Fibroblast of upper back skin (primary cell): ENCODE measurements around the gene ANKRD13C.

Experiments
- DNase-seq: peaks from one replicate; pipeline ENCODE4 v3.0.0-alpha.2; 2013

The ANKRD13C gene

DNA sequence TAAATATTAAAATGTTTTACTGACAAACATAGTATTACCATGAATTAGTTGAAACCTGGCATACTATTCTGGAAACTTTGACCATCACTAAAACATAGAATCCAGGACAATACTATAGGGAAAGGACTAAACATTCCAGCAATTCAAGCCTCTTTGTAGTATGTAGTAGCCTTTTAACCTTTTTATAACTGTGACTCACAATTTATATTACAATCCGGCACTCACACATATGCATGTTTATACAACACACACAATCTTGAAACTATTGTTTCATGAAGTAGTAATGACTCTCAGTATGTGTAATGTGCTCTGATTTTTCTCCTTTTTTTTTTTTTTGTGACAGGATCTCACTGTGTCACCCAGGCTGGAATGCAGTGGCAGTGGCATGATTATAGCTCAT is 64.3 kb downstream of the ANKRD13C start:
- peak; percentile 14 for DNase-seq

DNA sequence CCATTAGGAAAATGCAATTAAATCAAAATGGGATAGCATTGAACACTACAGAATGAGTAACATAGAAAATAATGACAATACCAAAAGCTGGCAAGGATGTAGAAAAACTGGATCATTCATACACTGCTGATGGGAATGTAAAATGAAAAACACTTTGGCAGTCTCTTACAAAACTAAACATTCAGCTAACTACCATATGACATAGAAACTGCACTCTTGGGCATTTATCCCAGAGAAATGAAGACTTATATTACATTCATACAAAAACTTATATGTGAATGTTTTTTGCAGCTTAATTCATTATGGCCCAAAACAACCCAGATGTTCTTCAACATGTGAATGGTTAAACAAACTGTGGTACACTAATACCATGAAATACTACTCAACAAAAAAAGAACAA is 66.4 kb downstream of the ANKRD13C start:
- no peak for DNase-seq

DNA sequence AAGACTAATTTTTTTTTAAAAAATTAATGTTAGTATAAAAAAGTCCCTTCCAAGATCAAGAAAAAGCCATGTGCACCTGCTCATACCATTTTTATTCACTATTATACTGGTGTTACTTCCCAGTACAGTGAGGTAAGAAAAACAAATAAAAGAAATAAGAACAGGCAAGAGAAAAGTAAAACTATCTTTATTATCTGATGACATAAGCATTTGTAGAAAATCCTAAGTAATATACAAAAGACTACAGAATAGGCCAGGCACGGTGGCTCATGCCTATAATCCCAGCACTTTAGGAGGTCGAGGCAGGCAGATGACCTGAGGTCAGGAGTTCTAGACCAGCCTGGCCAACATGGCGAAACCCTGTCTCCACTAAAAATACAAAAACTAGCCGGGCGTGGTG is 68.1 kb downstream of the ANKRD13C start:
- DNase-seq: no peak

- DNase-seq: no peak
These were observed 70.2 kb downstream of the ANKRD13C start for GRCh38 chr1:70284366-70284765.

DNA sequence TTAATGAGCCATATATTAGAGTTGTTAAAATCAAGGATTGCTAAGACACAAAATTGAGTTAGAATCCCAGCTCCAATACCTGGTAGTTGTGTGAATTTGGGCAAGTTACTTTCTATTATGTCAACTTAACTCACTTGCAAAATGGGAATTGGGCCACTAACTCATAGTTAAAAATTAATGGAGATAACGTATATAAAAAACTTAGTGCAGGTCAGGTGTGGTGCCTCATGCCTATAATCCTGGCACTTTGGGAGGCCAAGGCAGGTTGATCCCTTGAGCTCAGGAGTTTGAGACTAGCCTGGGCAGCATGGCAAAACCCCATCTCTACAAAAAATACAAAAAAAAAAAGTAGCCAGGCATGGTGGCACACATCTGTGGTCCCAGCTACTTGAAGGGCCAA is 75.8 kb downstream of the ANKRD13C start:
- DNase-seq: no peak

GRCh38 chr1:70277875-70278274 is 76.6 kb downstream of the ANKRD13C start:
- DNase-seq: no peak

GRCh38 chr1:70265946-70266345 is 88.6 kb downstream of the ANKRD13C start:
- DNase-seq: peak; percentile 7

DNA sequence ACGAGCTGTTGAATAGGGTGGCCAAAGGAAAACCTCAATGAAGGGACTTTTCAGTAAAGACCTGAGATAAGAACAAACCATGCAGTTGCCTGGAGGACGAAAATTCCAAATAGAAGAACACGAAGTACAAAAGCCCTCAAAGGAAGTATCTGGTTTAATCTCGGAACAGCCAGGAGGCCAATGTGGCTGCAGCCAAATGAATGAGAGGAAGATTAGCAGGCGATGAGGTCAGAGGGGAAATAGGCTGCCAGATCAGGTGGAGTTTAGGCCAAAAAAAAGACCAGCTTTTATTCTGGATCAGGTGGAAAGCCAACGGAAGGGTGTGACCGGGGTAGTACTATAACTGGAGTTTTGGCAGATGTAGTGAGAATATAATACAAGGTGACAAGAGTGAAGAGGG is 89.7 kb downstream of the ANKRD13C start:
- no peak for DNase-seq

DNA sequence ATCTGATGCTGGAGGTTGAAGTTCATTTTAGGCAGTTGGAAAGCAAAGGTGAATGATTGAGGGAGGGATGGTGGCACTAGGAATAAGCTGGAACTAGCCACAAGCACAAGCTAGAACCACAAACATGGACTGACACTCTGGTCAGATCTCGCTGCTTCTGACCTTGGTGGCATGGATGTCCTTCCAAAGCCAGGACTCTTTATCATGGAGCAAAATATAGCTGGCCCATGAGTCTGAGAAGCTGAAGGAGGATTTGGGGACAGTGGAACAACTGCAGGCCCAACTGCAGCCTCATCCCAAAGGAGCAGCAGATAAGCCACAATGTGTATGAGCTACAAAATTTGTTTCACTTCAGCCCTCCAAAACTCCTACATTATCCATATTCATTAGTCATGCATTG is 97.9 kb downstream of the ANKRD13C start:
- DNase-seq: no peak

- no peak for DNase-seq
These were observed 105.8 kb downstream of the ANKRD13C start for GRCh38 chr1:70248729-70249128.

DNA sequence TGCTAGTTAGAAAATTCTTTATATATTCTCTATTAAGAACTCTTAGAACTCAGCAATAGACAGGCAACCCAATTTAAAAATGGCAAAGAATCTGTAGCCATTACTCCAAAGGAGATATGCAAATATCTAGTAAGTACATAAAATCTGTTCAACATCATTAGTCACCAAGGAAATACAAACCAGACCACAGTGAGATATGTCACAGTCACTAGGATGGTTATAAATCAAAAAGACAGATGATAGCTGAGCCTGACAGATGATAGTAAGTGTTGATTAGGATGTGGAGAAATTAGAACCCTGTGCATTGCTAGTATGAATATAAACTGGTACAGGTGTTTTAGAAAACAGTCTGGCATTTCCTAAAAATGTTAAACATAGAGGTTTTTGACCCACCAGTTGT is 106.8 kb downstream of the ANKRD13C start:
- no peak for DNase-seq

DNA sequence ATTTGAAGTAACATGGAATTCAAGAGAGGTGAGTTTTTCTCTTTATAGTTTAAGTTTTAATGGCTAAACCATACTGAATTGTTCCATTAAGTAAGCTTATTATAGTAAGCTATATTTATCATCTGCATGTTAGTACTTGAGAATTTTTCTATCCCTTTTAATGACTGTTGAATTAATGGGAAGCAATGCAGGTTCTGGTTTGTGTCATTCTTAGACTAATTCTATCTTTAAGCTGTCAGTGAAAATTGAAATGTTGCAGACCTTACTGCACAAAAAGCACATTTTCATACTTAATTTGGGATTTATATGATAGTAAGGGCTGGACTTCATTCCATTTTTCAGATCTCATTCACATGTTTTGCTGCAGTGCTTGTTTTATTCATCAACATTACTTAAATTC is 107.4 kb downstream of the ANKRD13C start:
- DNase-seq: no peak

- no peak for DNase-seq
These were observed 114.6 kb downstream of the ANKRD13C start for GRCh38 chr1:70239940-70240339.

DNA sequence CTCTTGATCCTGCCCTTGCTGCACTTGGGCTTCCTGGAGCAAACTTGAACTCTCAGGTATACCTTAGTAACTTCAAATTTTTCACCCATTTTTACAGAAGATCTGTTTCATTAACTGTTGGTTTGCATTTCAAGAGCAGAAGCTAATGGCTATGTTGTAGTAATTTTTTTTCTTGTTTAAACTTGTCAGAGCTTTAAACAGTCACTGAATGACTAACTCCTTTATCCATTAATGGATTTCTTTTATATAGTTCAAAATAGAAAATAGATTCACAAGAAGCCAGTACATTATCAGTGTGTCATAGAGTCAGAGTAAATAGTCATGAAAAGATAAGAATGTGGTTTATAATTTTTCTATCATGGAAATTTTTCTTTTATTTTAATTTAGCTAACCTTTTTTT is 119.8 kb downstream of the ANKRD13C start:
- no peak for DNase-seq

- DNase-seq: no peak
These were observed 123.0 kb downstream of the ANKRD13C start for GRCh38 chr1:70231475-70231874.

GRCh38 chr1:70228670-70229069 is 125.9 kb downstream of the ANKRD13C start:
- no peak for DNase-seq

GRCh38 chr1:70227439-70227838 is 127.1 kb downstream of the ANKRD13C start:
- DNase-seq: no peak

DNA sequence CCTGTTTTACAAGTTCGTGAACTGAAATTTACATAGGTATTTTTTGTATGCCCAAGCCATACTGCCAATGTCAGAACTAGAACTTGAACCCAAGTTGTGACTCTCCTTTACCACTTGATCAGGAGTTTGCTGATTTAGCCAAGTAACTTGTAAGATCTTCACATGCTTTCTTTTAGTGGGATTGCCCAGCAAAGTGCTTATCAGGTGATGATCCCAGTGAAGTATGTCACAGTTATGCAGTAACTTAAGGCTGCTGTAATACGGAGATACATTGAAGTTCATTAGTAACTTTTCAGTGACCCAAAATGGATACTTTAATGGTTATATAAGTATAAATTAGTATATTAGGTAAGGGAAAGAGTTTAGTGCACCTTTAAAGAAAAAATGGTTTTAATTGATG is 129.6 kb downstream of the ANKRD13C start:
- DNase-seq: no peak

DNA sequence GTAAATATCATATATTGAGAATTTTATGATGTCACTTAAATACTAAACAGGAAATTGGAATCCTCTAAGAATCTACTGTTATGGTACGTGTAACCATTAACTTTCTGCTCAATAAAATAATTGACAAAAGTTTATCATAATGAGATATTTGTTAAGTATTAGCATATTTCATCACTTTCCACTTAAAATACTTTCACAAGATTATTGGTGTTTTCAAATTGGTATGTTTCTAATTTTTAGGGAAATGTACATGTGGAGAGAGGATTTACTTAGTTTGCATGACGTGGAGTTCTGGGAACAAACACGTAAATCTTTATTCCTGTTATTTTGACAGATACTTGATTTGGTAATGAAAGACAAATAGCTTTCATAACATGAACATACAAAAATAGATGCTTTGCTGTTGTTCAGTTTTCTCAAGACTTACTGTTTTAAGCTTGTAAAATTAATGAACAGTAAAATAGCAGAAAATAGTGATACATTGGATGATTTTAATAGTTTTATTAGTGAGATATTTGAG is 131.7 kb downstream of the ANKRD13C start:
- DNase-seq: no peak

- DNase-seq: peak; percentile 95
These were observed 133.0 kb downstream of the ANKRD13C start, which contains the start of gene SRSF11 for GRCh38 chr1:70221238-70222121. TSS of gene SRSF11 (plus strand) at chr1:70221380. CDS start at chr1:70221637, 257 bp downstream.

DNA sequence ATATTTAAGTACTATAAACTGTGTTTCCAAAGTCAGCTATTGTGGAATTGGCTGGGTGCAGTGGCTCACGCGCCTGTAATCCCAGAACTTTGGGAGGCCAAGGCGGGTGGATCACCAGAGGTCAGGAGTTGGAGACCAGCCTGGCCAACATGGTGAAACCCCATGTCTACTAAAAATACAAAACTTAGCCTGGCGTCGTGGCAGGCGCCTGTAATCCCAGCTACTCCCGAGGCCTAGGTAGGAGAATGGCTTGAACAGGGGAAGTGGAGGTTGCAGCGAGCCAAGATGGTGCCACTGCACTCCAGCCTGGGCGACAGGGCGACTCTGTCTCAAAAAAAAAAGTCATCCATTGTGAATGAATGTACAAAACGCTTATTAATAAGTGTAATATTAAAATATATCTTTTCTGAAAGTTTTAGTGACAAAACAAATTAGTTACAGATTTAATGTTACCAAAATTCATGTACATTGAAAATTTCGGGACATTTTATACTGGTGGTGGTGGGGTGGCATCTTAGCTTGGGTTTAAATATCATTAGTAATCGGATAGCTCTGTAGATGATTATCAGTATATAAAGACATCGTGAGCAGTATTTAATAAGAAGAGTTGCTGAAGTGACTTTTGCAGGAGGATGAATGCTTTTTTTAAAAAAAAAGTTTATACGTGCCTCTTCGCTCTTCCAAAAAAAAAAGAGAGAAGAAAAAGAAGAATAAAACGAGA is 133.8 kb downstream of the ANKRD13C start:
- DNase-seq: no peak

DNA sequence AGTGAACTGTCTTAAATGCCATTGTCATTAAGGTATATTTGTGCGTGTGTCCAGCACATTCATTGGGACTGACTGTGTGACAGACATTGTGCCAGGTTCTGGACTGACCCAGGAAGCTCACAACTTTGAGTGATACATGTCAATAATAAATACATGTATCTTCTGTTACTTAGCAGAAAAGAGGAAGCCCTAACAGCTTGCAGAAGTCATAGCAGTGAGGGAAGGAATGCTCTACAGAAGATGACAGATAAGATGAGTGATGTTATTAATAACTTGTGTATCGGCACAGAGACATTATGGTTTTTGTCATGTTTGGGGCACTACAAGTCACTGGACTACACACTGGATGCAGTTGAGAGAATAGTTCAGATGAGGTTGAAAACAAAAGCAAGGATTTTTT is 134.5 kb downstream of the ANKRD13C start:
- DNase-seq: no peak

DNA sequence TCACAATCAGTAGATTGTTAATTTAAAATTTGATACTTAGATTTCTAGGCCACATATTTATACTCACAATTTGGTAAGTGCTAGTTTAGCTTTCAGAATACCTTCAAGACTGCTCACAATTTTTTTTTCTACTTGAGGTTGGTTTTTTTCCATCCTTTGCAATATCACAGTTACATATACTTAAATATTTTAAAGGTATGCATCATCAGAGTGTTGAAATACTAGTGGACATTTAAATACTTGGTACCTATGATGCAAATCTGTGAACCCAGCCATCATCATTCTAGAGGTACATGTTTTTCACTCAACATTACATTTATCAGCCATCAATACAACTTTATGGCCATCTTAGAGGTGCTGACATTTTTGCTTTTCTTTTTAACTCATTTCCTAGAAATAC is 143.0 kb downstream of the ANKRD13C start:
- peak; percentile 51 for DNase-seq

- no peak for DNase-seq
These were observed 143.7 kb downstream of the ANKRD13C start for GRCh38 chr1:70210820-70211219.
